K562 (cell line): ENCODE measurements around the gene SKP2.

ENCODE experiments used
- CLOCK ChIP-seq: fragments of 250-450 bp; sonication (Bioruptor Pico); IDR thresholded peaks from 2 replicates; pipeline ENCODE4 v1.4.0; 2020; ENCODE audit warnings: mild to moderate bottlenecking, moderate library complexity, borderline replicate concordance
- PRDM10 ChIP-seq: fragments of 450-650 bp; IDR thresholded peaks from 2 replicates; pipeline ENCODE4 v1.6.1; 2018; ENCODE audit not compliant: partially characterized antibody
- SP1 ChIP-seq: sonication (generic); formaldehyde crosslinking; IDR thresholded peaks from 2 replicates; pipeline ENCODE4 v1.8.1; 2022; ENCODE audit warnings: mild to moderate bottlenecking, missing genetic modification reagents
- TARDBP ChIP-seq: fragments of 450-650 bp; IDR thresholded peaks from 2 replicates; pipeline ENCODE4 v1.6.1; 2016
- XRCC5 ChIP-seq: fragments of 200-400 bp; formaldehyde crosslinking; IDR thresholded peaks from 2 replicates; pipeline ENCODE4 v1.6.1; 2017; ENCODE audit warnings: low read depth, mild to moderate bottlenecking, low read length
- ZBTB26 ChIP-seq: fragments of 450-650 bp; formaldehyde crosslinking; IDR thresholded peaks from 2 replicates; pipeline ENCODE4 v1.4.0; 2022; ENCODE audit warnings: missing genetic modification characterization

- TF ChIP-seq PRDM10: no peak
- TF ChIP-seq ZBTB26 (CRISPR knock-in tag): no peak
- no peak for TF ChIP-seq XRCC5
- TF ChIP-seq TARDBP: no peak
- TF ChIP-seq CLOCK (CRISPR knock-in tag): no peak
- no peak for TF ChIP-seq SP1 (CRISPR knock-in tag)
Measured at GRCh38 chr5:36125868-36126267, 26.0 kb upstream of the SKP2 start.
